OCI-LY3 (cell line): Measurements from ENCODE around the gene RERE.

Experiments
- CTCF ChIP-seq: fragments of 200-600, 300-600 bp; sonication (generic); IDR thresholded peaks from 2 replicates; pipeline ENCODE4 v1.5.1; 2014; ENCODE audit warnings: antibody characterized with exemption, low read length, low read depth
- EZH2phosphoT487 ChIP-seq: fragments of 200-600 bp; shearing (Covaris generic); IDR thresholded peaks from 2 replicates; pipeline ENCODE4 v1.6.1; 2018; ENCODE audit warnings: antibody characterized with exemption, mixed run types, low read depth

GRCh38 chr1:8639148-8639547, 178.3 kb downstream of the RERE start:
- TF ChIP-seq CTCF (no peak), EZH2phosphoT487 (no peak)
